Fibroblast of lung (primary cell): Measurements from ENCODE around the gene MOGAT3. TPM values are rescaled to one million over a fixed set of nuclear protein-coding genes. Genes with fewer than 3 reads are reported as not detected.

ENCODE experiments used
- DNase-seq, 2 donors: peaks; one replicate each; pipeline versions ENCODE4 v3.0.0 to v3.0.0-alpha.2; 2010; ENCODE audit warnings: low read depth in 2 of 2
- H2AFZ ChIP-seq: 2 replicates; pipeline ENCODE4 v1.5.1; 2012; ENCODE audit warnings: low read length, control low read depth, inconsistent platforms
- H3K27ac ChIP-seq: 2 replicates; pipeline ENCODE4 v1.5.1; 2011; ENCODE audit warnings: low read length, control low read depth; ENCODE audit not compliant: insufficient read depth
- H3K27me3 ChIP-seq: 2 replicates; pipeline ENCODE4 v1.5.1; 2011; ENCODE audit warnings: mild to moderate bottlenecking, low read length; ENCODE audit not compliant: control insufficient read depth, insufficient read depth
- H3K36me3 ChIP-seq: 2 replicates; pipeline ENCODE4 v1.5.1; 2011; ENCODE audit warnings: low read length; ENCODE audit not compliant: control insufficient read depth, insufficient read depth
- H3K4me1 ChIP-seq: 2 replicates; pipeline ENCODE4 v1.5.1; 2011; ENCODE audit warnings: low read length; ENCODE audit not compliant: control insufficient read depth, insufficient read depth; ENCODE audit errors: extremely low read depth
- H3K4me2 ChIP-seq: 2 replicates; pipeline ENCODE4 v1.5.1; 2011; ENCODE audit warnings: low read length, control low read depth; ENCODE audit not compliant: insufficient read depth; ENCODE audit errors: extremely low read depth
- H3K4me3 ChIP-seq, 4 experiments: fragments of 200-600 bp in 1 of 4; sonication (generic) in 1 of 4; replicated peaks in 1 of 4; 2 replicates each; pipeline ENCODE4 v1.5.1; 2011 to 2016; ENCODE audit warnings: low read length in 4 of 4, low read depth in 3 of 4, mild to moderate bottlenecking in 3 of 4, control low read depth in 2 of 4, inconsistent platforms in 1 of 4, mixed read lengths in 1 of 4; ENCODE audit not compliant: insufficient read depth in 1 of 4; ENCODE audit errors: control extremely low read depth in 1 of 4
- H3K79me2 ChIP-seq: 2 replicates; pipeline ENCODE4 v1.5.1; 2012; ENCODE audit warnings: mild to moderate bottlenecking, low read length, inconsistent platforms; ENCODE audit not compliant: control insufficient read depth, insufficient read depth
- H3K9ac ChIP-seq: 2 replicates; pipeline ENCODE4 v1.5.1; 2011; ENCODE audit warnings: mild to moderate bottlenecking, low read length, control low read depth; ENCODE audit not compliant: insufficient read depth
- H3K9me3 ChIP-seq: 2 replicates; pipeline ENCODE4 v1.5.1; 2012; ENCODE audit warnings: low read depth, low read length; ENCODE audit not compliant: control insufficient read depth, insufficient read depth
- H4K20me1 ChIP-seq: 2 replicates; pipeline ENCODE4 v1.5.1; 2011; ENCODE audit warnings: low read length; ENCODE audit not compliant: control insufficient read depth, insufficient read depth; ENCODE audit errors: extremely low read depth
- EZH2 ChIP-seq: IDR thresholded peaks from 2 replicates; pipeline ENCODE4 v1.5.1; 2012; ENCODE audit warnings: low read length, control low read depth, mild to moderate bottlenecking; ENCODE audit errors: missing control alignments
- polyA plus RNA-seq, 2 donors: library from polyadenylated mRNA; depleted of rRNA in 1 of 2; stranded (reverse) in 1 of 2; unstranded in 1 of 2; fragments of >200 nt; gene quantifications; 2 replicates each; pipeline ENCODE4 v1.2.1, GENCODE V29; 2011 to 2012; ENCODE audit warnings: missing spikeins in 1 of 2
- total RNA-seq: library from RNA; depleted of rRNA; stranded (reverse); fragments of >200 nt; gene quantifications from 2 replicates; pipeline ENCODE4 v1.2.1, GENCODE V29; 2014
- TF ChIP-seq, protein P1 (sequence below), 2 donors: IDR thresholded peaks in 1 of 2; conservative IDR thresholded peaks in 1 of 2; 1 replicate in 1 of 2; 2 replicates in 1 of 2; pipeline ENCODE4 v1.5.1; 2011 to 2012; ENCODE audit warnings: low read length in 2 of 2, control low read depth in 1 of 2, inconsistent platforms in 1 of 2, low read depth in 1 of 2, mild to moderate bottlenecking in 1 of 2

MOGAT3 gene
- total and polyA plus RNA-seq, 2 donors (not counting 1 experiment from before 2014, with no cell fraction given), result not detected

DNA sequence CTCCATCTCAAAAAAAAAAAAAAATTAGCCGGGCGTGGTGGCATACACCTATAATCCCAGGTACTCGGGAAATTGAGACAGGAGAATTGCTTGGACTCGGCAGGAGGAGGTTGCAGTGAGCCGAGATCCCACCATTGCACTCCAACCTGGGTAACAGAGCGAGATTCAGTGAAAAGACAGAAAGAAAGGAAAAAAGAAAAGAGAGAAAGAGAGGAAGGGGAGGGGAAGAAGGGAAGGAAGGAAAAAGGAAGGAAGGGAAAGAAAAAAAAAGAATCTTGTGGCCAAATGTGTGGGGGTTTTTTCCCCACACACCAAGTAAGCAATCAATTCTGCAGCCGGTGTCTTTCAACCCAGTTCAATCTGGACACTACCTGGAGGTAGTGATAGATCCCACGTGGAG, 11.7 kb downstream of the MOGAT3 start:
- DNase-seq, result no peak
- Histone ChIP-seq H3K4me3 (no peak overlapping the region), H3K27me3 (no peaks in the 10 kb centered on the region), H3K79me2 (no peaks in the 10 kb centered on the region), H4K20me1 (no peaks in the 10 kb centered on the region), H3K4me2 (no peak overlapping the region), H3K4me1 (no peaks in the 10 kb centered on the region), H2AFZ (no peak overlapping the region), H3K27ac (no peak overlapping the region), H3K9me3 (no peaks in the 10 kb centered on the region), H3K36me3 (no peaks in the 10 kb centered on the region), H3K9ac (no peak overlapping the region)
- TF ChIP-seq, protein P1, sequence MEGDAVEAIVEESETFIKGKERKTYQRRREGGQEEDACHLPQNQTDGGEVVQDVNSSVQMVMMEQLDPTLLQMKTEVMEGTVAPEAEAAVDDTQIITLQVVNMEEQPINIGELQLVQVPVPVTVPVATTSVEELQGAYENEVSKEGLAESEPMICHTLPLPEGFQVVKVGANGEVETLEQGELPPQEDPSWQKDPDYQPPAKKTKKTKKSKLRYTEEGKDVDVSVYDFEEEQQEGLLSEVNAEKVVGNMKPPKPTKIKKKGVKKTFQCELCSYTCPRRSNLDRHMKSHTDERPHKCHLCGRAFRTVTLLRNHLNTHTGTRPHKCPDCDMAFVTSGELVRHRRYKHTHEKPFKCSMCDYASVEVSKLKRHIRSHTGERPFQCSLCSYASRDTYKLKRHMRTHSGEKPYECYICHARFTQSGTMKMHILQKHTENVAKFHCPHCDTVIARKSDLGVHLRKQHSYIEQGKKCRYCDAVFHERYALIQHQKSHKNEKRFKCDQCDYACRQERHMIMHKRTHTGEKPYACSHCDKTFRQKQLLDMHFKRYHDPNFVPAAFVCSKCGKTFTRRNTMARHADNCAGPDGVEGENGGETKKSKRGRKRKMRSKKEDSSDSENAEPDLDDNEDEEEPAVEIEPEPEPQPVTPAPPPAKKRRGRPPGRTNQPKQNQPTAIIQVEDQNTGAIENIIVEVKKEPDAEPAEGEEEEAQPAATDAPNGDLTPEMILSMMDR (conservative IDR thresholded peaks at IDR 0.05 in 1 of 2, IDR thresholded peaks at IDR 0.05 in 1 of 2; ENCODE audit: low read depth in 1 of 2, low read length in 2 of 2), result no peak
- no peak for TF ChIP-seq EZH2

DNA sequence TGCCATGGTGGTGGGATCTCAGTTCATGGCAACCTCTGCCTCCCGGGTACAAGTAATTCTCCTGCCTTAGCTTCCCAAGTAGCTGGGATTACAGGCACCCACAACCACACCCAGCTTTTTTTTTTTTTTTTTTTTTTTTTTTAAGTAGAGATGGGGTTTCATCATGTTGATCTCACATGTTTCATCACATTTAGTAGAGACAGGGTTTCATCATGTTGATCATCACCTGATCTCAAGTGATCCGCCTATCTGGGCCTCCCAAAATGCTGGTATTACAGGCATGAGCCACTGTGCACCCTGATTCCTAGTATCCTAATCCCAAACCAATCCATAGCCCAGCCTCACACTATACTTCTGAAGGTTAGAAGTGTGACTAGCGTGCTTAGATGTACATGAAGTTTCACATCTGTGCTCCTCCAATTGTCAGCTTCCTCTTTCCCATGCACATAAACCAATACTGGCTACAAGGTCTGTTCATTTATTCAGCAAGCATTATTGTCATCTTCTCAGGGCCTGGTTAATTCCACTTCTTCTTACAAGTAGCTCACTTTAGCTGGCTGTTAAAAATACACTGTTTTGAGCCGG, 13.9 kb downstream of the MOGAT3 start:
- DNase-seq, result no peak
- no peak overlapping the region for H3K27ac ChIP-seq
- H3K4me2 ChIP-seq, result no peak overlapping the region
- no peaks in the 10 kb centered on the region for H3K9me3 ChIP-seq
- H2AFZ ChIP-seq, result no peak overlapping the region
- TF ChIP-seq EZH2, result no peak
- TF ChIP-seq, protein P1 (conservative IDR thresholded peaks at IDR 0.05 in 1 of 2, IDR thresholded peaks at IDR 0.05 in 1 of 2; ENCODE audit: low read depth in 1 of 2, low read length in 2 of 2), result no peak
- no peak overlapping the region for H3K4me3 ChIP-seq
- H3K36me3 ChIP-seq, result no peaks in the 10 kb centered on the region
- H4K20me1 ChIP-seq, result no peaks in the 10 kb centered on the region
- peaks cover 2% of the 10 kb centered on the region for H3K27me3 ChIP-seq
- H3K4me1 ChIP-seq, result no peaks in the 10 kb centered on the region
- no peak overlapping the region for H3K9ac ChIP-seq
- H3K79me2 ChIP-seq, result no peaks in the 10 kb centered on the region

DNA sequence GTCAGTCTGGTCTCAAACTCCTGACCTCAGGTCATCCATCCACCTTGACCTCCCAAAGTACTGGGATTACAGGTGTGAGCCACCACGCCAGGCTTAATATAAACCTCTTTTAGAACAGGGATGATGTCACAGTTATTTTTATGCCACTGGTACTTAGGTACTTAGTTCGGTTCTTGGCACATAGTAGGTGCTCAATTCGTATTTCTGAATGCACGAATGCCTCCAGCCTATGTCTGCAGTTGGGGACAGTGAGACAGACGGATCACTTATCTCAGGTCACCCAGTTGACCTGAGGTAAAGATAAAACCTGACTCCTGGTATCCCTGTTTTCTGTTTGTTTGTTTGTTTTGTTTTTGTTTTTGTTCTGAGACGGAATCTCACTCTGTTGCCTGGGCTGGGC, 14.6 kb downstream of the MOGAT3 start:
- no peaks in the 10 kb centered on the region for H3K4me1 ChIP-seq
- H4K20me1 ChIP-seq, result no peaks in the 10 kb centered on the region
- no peaks in the 10 kb centered on the region for H3K79me2 ChIP-seq
- H3K27ac ChIP-seq, result no peak overlapping the region
- no peak for TF ChIP-seq EZH2
- TF ChIP-seq, protein P1 (conservative IDR thresholded peaks at IDR 0.05 in 1 of 2, IDR thresholded peaks at IDR 0.05 in 1 of 2; ENCODE audit: low read depth in 1 of 2, low read length in 2 of 2), result no peak
- no peak overlapping the region for H3K4me2 ChIP-seq
- no peaks in the 10 kb centered on the region for H3K9me3 ChIP-seq
- no peak overlapping the region for H3K4me3 ChIP-seq
- H3K9ac ChIP-seq, result no peak overlapping the region
- H2AFZ ChIP-seq, result no peak overlapping the region
- H3K36me3 ChIP-seq, result no peaks in the 10 kb centered on the region
- peaks cover 3% of the 10 kb centered on the region for H3K27me3 ChIP-seq
- no peak for DNase-seq
